PC-9 (cell line): Measurements from ENCODE around the gene EIF4E1B. TPM values are rescaled to one million over a fixed set of nuclear protein-coding genes. Genes with fewer than 3 reads are reported as not detected.

Experiments
- BruUV-seq: library from RNA; stranded (reverse); fragments of 400-500 nt; replicated peaks from 2 replicates; lab custom pipeline; 2021; lab: Mats Ljungman, UMichigan
- CTCF ChIA-PET: fragments of 300-600 bp; sonication (Branson Sonifier 250); formaldehyde crosslinking; loops from one replicate; lab custom pipeline; 2022; ENCODE audit warnings: antibody characterized with exemption; lab: Charles Lee
- POLR2A ChIA-PET: fragments of 300-600 bp; sonication (Branson Sonifier 250); formaldehyde crosslinking; loops from one replicate; lab custom pipeline; 2022; ENCODE audit warnings: antibody characterized with exemption; ENCODE audit not compliant: unreplicated experiment; lab: Charles Lee
- DNase-seq, 2 experiments: peaks; one replicate each; pipeline versions ENCODE4 v3.0.0 to v3.0.0-alpha.2; 2015 to 2022; ENCODE audit warnings: mixed read lengths in 1 of 2
- H2AFZ ChIP-seq: fragments of 200-600 bp; sonication (generic); 2 replicates; pipeline ENCODE4 v1.8.1; 2017; ENCODE audit warnings: antibody characterized with exemption
- H3F3A ChIP-seq: fragments of 200-600 bp; sonication (generic); 2 replicates; pipeline ENCODE4 v1.8.1; 2017; ENCODE audit warnings: antibody characterized with exemption, mild to moderate bottlenecking, low read depth; ENCODE audit not compliant: insufficient read depth
- H3K27ac ChIP-seq: fragments of 200-600 bp; sonication (generic); 2 replicates; pipeline ENCODE4 v1.6.1; 2016; ENCODE audit warnings: mixed run types
- H3K27me3 ChIP-seq: fragments of 200-600 bp; sonication (generic); 2 replicates; pipeline ENCODE4 v1.6.1; 2016; ENCODE audit warnings: low read depth, mixed run types; ENCODE audit not compliant: insufficient read depth
- H3K36me3 ChIP-seq: fragments of 200-600 bp; sonication (generic); 2 replicates; pipeline ENCODE4 v1.6.1; 2016; ENCODE audit warnings: low read depth, mixed run types
- H3K4me1 ChIP-seq: fragments of 200-600 bp; sonication (generic); replicated peaks from 2 replicates; pipeline ENCODE4 v1.6.1; 2016; ENCODE audit warnings: mixed run types; ENCODE audit not compliant: insufficient read depth
- H3K4me2 ChIP-seq: fragments of 200-600 bp; sonication (generic); 2 replicates; pipeline ENCODE4 v1.6.1; 2017; ENCODE audit warnings: mixed run types
- H3K4me3 ChIP-seq: fragments of 200-600 bp; sonication (generic); 2 replicates; pipeline ENCODE4 v1.6.1; 2016; ENCODE audit warnings: mixed run types
- H3K79me2 ChIP-seq: fragments of 200-600 bp; sonication (generic); 2 replicates; pipeline ENCODE4 v1.6.1; 2017; ENCODE audit warnings: low read depth, mixed run types
- H3K9me2 ChIP-seq: fragments of 200-600 bp; sonication (generic); 2 replicates; pipeline ENCODE4 v1.8.1; 2017; ENCODE audit warnings: mild to moderate bottlenecking; ENCODE audit not compliant: insufficient read depth
- H3K9me3 ChIP-seq: fragments of 200-600 bp; sonication (generic); 2 replicates; pipeline ENCODE4 v1.8.1; 2016; ENCODE audit warnings: low read depth; ENCODE audit not compliant: insufficient read depth
- H4K20me1 ChIP-seq: fragments of 200-600 bp; sonication (generic); 2 replicates; pipeline ENCODE4 v1.8.1; 2017; ENCODE audit not compliant: insufficient read depth
- CTCF ChIP-seq: fragments of 200-600 bp; sonication (generic); conservative IDR thresholded peaks from 2 replicates; pipeline ENCODE4 v1.6.1; 2017; ENCODE audit warnings: mixed run types, antibody characterized with exemption, mild to moderate bottlenecking, moderate library complexity
- EZH2 ChIP-seq: fragments of 200-600 bp; sonication (generic); IDR thresholded peaks from 2 replicates; pipeline ENCODE4 v1.8.0; 2017; ENCODE audit warnings: antibody characterized with exemption, low read depth
- intact Hi-C: fragments of 100-400 bp; cut with micrococcal nuclease; formaldehyde crosslinking; loops from one replicate; pipeline ENCODE4 v1.10.0; 2022; ENCODE audit not compliant: unreplicated experiment
- total RNA-seq: library from RNA; stranded (reverse); gene quantifications from 2 replicates; pipeline ENCODE4 v1.2.3, GENCODE V29; 2021

The EIF4E1B gene
- total RNA-seq, 1 experiment from 2014 or later, result not detected

GRCh38 chr5:176601901-176602482, 28.5 kb upstream of the EIF4E1B start:
- no peaks in the 10 kb centered on the region; the same call in 1 of the 2 replicates for H4K20me1 ChIP-seq
- intact Hi-C loops, result no loop called here
- H3K27ac ChIP-seq, result no peak overlapping the region
- no peaks in the 10 kb centered on the region for H3F3A ChIP-seq
- no peak overlapping the region for H3K4me2 ChIP-seq
- ChIA-PET CTCF (no interaction called here), POLR2A (no interaction called here)
- no peak overlapping the region for H2AFZ ChIP-seq
- BruUV-seq, result no TSS peak
- no peaks in the 10 kb centered on the region for H3K4me1 ChIP-seq
- no peak for DNase-seq
- no peaks in the 10 kb centered on the region for H3K9me3 ChIP-seq
- H3K36me3 ChIP-seq, result no peaks in the 10 kb centered on the region
- H3K9me2 ChIP-seq, result no peaks in the 10 kb centered on the region
- TF ChIP-seq CTCF (no peak), EZH2 (no peak)
- no peak overlapping the region for H3K4me3 ChIP-seq
- no peaks in the 10 kb centered on the region for H3K27me3 ChIP-seq
- H3K79me2 ChIP-seq, result no peaks in the 10 kb centered on the region

- no peaks in the 10 kb centered on the region for H3K36me3 ChIP-seq
- H2AFZ ChIP-seq, result no peak overlapping the region
- no TSS peak for BruUV-seq
- H4K20me1 ChIP-seq, result no peaks in the 10 kb centered on the region; the same call in 1 of the 2 replicates
- H3F3A ChIP-seq, result no peaks in the 10 kb centered on the region
- H3K79me2 ChIP-seq, result no peaks in the 10 kb centered on the region
- no peaks in the 10 kb centered on the region for H3K4me1 ChIP-seq
- no peak overlapping the region for H3K27ac ChIP-seq
- no peak overlapping the region for H3K4me3 ChIP-seq
- intact Hi-C loops, result no loop called here
- no peak overlapping the region for H3K4me2 ChIP-seq
- H3K9me2 ChIP-seq, result no peaks in the 10 kb centered on the region
- POLR2A ChIA-PET, result no interaction called here
- no peaks in the 10 kb centered on the region for H3K9me3 ChIP-seq
- no peak for DNase-seq
- no peak for TF ChIP-seq CTCF
- TF ChIP-seq EZH2, result no peak
- no peaks in the 10 kb centered on the region for H3K27me3 ChIP-seq
- CTCF ChIA-PET, result no interaction called here
Measured at GRCh38 chr5:176603091-176603490, 27.4 kb upstream of the EIF4E1B start.

- H3K79me2 ChIP-seq, result no peaks in the 10 kb centered on the region
- no peak for DNase-seq
- intact Hi-C loops, result no loop called here
- no peak overlapping the region for H2AFZ ChIP-seq
- peaks cover 4% of the 10 kb centered on the region; the same call in 1 of the 2 replicates for H4K20me1 ChIP-seq
- no peaks in the 10 kb centered on the region for H3K9me2 ChIP-seq
- ChIA-PET CTCF (no interaction called here), POLR2A (no interaction called here)
- TF ChIP-seq CTCF (no peak), EZH2 (no peak)
- no peak overlapping the region for H3K4me2 ChIP-seq
- H3F3A ChIP-seq, result peaks cover 12% of the 10 kb centered on the region
- no peaks in the 10 kb centered on the region for H3K36me3 ChIP-seq
- BruUV-seq, result no TSS peak
- H3K27me3 ChIP-seq, result no peaks in the 10 kb centered on the region
- no peaks in the 10 kb centered on the region for H3K9me3 ChIP-seq
- H3K4me1 ChIP-seq, result 0 out of 2 replicates have a peak, but pooled peaks cover 3% of the 10 kb centered on the region
- no peak overlapping the region for H3K27ac ChIP-seq
- H3K4me3 ChIP-seq, result no peak overlapping the region
Measured at GRCh38 chr5:176606032-176606431, 24.4 kb upstream of the EIF4E1B start.
